Astrocyte of the spinal cord (primary cell): ENCODE results near the gene ENOX2.

Experiments
- DNase-seq: peaks from one replicate; pipeline ENCODE4 v3.0.0; 2011; ENCODE audit warnings: low read depth, low spot score
- H3K4me3 ChIP-seq: 2 replicates; pipeline ENCODE4 v1.5.1; 2011; ENCODE audit warnings: low read depth, mild to moderate bottlenecking, low read length, moderate library complexity
- CTCF ChIP-seq: IDR thresholded peaks from 2 replicates; pipeline ENCODE4 v1.5.1; 2012; ENCODE audit warnings: low read depth, mild to moderate bottlenecking, low read length, inconsistent platforms
- in situ Hi-C: cut with HindIII; loops from 2 replicates; pipeline ENCODE4 v1.10.0; 2017; ENCODE audit warnings: low sequenced_read_pairs

ENOX2 gene

GRCh38 chrX:130725519-130725918 lies 177.5 kb downstream of the ENOX2 start:
- in situ Hi-C loops, result no loop called here
- no peak for TF ChIP-seq CTCF
- no peak overlapping the region for H3K4me3 ChIP-seq
- DNase-seq, result no peak

- H3K4me3 ChIP-seq, result no peak overlapping the region
- in situ Hi-C loops, result no loop called here
- no peak for DNase-seq
- TF ChIP-seq CTCF, result no peak
Observed at GRCh38 chrX:130719413-130719812, 183.6 kb downstream of the ENOX2 start.

GRCh38 chrX:130718137-130718536 lies 184.9 kb downstream of the ENOX2 start:
- in situ Hi-C loops, result no loop called here
- no peak for DNase-seq
- H3K4me3 ChIP-seq, result no peak overlapping the region
- no peak for TF ChIP-seq CTCF

GRCh38 chrX:130716781-130717413 lies 186.1 kb downstream of the ENOX2 start:
- in situ Hi-C loops, result no loop called here
- no peak for TF ChIP-seq CTCF
- no peak overlapping the region for H3K4me3 ChIP-seq
- DNase-seq, result no peak

- no peak for TF ChIP-seq CTCF
- in situ Hi-C loops, result no loop called here
Observed at GRCh38 chrX:130716346-130716745, 186.7 kb downstream of the ENOX2 start.

GRCh38 chrX:130715299-130715698 lies 187.7 kb downstream of the ENOX2 start:
- peak; percentile 44 for DNase-seq
- H3K4me3 ChIP-seq, result no peak overlapping the region
- TF ChIP-seq CTCF, result no peak
- in situ Hi-C loops, result no loop called here

More at GRCh38 chrX:130716346-130716745, 186.7 kb downstream of the ENOX2 start:
- no peak for DNase-seq
- H3K4me3 ChIP-seq, result no peak overlapping the region
